HG02678 (cell line): ENCODE results near the gene ADGRF5.
"Not testable (repeated sequence)": the region's sequence is repeated elsewhere in the genome, so short reads cannot be mapped to it uniquely, and the experiment has no call there.

Source experiments
- ATAC-seq: cut with Tn5 transposase; IDR thresholded peaks from one replicate; pipeline ENCODE4 v1.9.1; 2021; ENCODE audit warnings: mild to moderate bottlenecking, moderate library complexity; ENCODE audit not compliant: unreplicated experiment

ADGRF5 gene

GRCh38 chr6:46834257-46834916, 87.4 kb downstream of the ADGRF5 start:
- not testable (repeated sequence) for ATAC-seq

- no peak for ATAC-seq
Observed at GRCh38 chr6:46832816-46833215, 88.9 kb downstream of the ADGRF5 start.

GRCh38 chr6:46828939-46829338, 92.8 kb downstream of the ADGRF5 start:
- no peak for ATAC-seq

GRCh38 chr6:46821458-46821881, 100.3 kb downstream of the ADGRF5 start:
- ATAC-seq, result no peak

- ATAC-seq, result no peak
Observed at GRCh38 chr6:46819561-46819960, 102.2 kb downstream of the ADGRF5 start.

GRCh38 chr6:46816626-46817025, 105.1 kb downstream of the ADGRF5 start:
- no peak for ATAC-seq

GRCh38 chr6:46815130-46815529, 106.6 kb downstream of the ADGRF5 start:
- no peak for ATAC-seq

- no peak for ATAC-seq
Observed at GRCh38 chr6:46808806-46809205, 112.9 kb downstream of the ADGRF5 start.
